Measurements from ENCODE around the gene TWSG1.

TWSG1 gene

DNA sequence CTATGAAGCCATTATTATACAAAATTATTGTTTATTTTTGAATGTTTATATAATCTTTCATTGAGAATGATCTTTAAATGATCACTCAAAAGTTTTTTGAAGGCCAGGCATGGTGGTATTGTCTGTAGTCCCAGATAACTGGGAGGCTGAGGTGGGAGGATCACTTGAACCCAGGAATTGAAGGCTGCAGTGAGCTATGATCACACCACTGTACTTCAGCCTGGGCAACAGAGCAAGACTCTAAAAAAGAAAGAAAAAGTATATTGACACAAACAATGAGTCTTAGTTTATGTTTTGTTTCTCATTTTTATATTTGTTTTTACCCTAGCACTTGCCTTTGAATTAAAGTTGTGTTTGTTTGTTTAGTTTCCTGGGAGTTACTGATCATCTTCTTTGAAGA is 2.3 kb downstream of the TWSG1 start:
- no peak for TF ChIP-seq FOXM1 (IDR thresholded peaks at IDR 0.05; ENCODE audit: borderline replicate concordance, low read depth)
- no peak for TF ChIP-seq CEBPB (IDR thresholded peaks at IDR 0.05)
- no peak for TF ChIP-seq EP300 (IDR thresholded peaks at IDR 0.05; ENCODE audit: borderline replicate concordance)
- TF ChIP-seq YY1 (IDR thresholded peaks at IDR 0.05; ENCODE audit: low read depth): no peak
- no peak for TF ChIP-seq MAX (IDR thresholded peaks at IDR 0.05)
- TF ChIP-seq RAD21 (IDR thresholded peaks at IDR 0.05; ENCODE audit: low read depth): no peak
- no peak for TF ChIP-seq TEAD4 (IDR thresholded peaks at IDR 0.05)
- TF ChIP-seq NFIC (IDR thresholded peaks at IDR 0.05): no peak
- no peak for TF ChIP-seq ZBTB7A (IDR thresholded peaks at IDR 0.05; ENCODE audit: low read depth)
- no peak for TF ChIP-seq TCF12 (IDR thresholded peaks at IDR 0.05; ENCODE audit: low read depth)
- TF ChIP-seq REST (IDR thresholded peaks at IDR 0.05; ENCODE audit: low read depth): no peak
- no peak for TF ChIP-seq EGR1 (IDR thresholded peaks at IDR 0.05)
- no peak for TF ChIP-seq CREB1 (IDR thresholded peaks at IDR 0.05; ENCODE audit: low read depth)
- no peak for TF ChIP-seq TAF1 (IDR thresholded peaks at IDR 0.05; ENCODE audit: low read depth)
- TF ChIP-seq, protein P1, sequence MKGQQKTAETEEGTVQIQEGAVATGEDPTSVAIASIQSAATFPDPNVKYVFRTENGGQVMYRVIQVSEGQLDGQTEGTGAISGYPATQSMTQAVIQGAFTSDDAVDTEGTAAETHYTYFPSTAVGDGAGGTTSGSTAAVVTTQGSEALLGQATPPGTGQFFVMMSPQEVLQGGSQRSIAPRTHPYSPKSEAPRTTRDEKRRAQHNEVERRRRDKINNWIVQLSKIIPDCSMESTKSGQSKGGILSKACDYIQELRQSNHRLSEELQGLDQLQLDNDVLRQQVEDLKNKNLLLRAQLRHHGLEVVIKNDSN (IDR thresholded peaks at IDR 0.05): no peak

DNA sequence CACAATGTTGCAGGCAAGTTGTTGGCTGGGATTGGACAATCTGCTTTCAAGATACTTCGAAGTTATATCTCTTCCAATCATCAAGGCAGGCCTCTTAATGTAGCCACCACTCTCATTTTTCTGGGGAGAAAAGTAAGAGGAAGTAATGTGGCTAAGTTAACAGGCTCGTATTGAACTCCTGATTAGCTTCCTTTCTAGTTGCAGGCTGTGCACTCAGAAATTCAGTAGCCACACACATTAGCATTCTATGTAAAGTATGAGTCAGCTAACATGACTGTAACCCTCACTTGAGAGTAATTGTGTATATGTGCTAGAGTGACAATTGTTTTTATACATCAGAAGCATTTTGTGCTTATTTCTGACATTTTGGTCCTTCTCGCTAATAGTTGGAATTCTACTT is 3.3 kb downstream of the TWSG1 start:
- no peak for TF ChIP-seq CREB1 (IDR thresholded peaks at IDR 0.05; ENCODE audit: low read depth)
- TF ChIP-seq, protein P1 (IDR thresholded peaks at IDR 0.05): no peak

DNA sequence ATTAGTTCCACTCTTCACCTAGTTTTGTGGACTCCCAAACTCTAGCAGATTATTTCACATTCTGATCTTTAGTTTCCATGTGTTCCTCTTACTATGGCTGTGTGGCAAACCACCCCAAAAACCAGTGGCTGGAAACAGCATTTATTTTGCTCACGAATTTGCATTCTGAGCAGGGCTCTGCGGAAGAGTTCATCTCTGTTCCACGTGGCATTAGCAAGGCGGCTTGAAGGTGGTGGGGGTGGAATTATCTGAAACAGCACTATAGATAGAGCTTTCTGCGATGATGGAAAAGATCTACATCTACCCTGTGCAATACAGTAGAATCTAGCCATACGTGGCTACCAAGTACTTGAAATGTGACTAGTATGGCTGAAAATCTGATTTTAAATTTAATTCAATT is 5.9 kb downstream of the TWSG1 start:
- TF ChIP-seq RAD21 (IDR thresholded peaks at IDR 0.05; ENCODE audit: low read depth): no peak
- no peak for TF ChIP-seq EGR1 (IDR thresholded peaks at IDR 0.05)
- no peak for TF ChIP-seq TCF12 (IDR thresholded peaks at IDR 0.05; ENCODE audit: low read depth)
- no peak for TF ChIP-seq MAX (IDR thresholded peaks at IDR 0.05)
- TF ChIP-seq CREB1 (IDR thresholded peaks at IDR 0.05; ENCODE audit: low read depth): no peak
- no peak for TF ChIP-seq TEAD4 (IDR thresholded peaks at IDR 0.05)
- TF ChIP-seq EP300 (IDR thresholded peaks at IDR 0.05; ENCODE audit: borderline replicate concordance): no peak
- no peak for TF ChIP-seq TAF1 (IDR thresholded peaks at IDR 0.05; ENCODE audit: low read depth)
- TF ChIP-seq YY1 (IDR thresholded peaks at IDR 0.05; ENCODE audit: low read depth): no peak
- no peak for TF ChIP-seq CEBPB (IDR thresholded peaks at IDR 0.05)

- TF ChIP-seq REST (IDR thresholded peaks at IDR 0.05; ENCODE audit: low read depth): no peak
- TF ChIP-seq RAD21 (IDR thresholded peaks at IDR 0.05; ENCODE audit: low read depth): no peak
Observed at GRCh38 chr18:9343577-9343976, 9.0 kb downstream of the TWSG1 start.

DNA sequence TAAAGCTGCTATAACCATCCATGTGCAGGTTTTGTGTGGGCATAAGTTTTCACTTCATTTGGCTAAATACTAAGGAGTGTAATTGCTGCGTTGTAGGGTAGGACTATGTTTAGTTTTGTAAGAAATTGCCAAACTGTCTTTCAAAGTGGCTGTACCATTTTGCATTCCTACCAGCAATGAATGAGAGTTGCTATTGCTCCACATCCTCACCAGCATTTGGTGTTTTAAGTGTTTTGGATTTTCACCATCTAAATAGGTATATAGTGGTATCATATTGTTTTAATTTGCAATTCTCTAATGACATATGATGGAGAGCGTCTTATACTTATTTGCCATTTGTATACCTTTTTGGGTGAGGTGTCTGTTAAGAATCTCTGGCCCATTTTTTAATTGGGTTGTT is 12.2 kb downstream of the TWSG1 start:
- no peak for TF ChIP-seq MAX (IDR thresholded peaks at IDR 0.05)
- TF ChIP-seq REST (IDR thresholded peaks at IDR 0.05; ENCODE audit: low read depth): no peak
- TF ChIP-seq NFIC (IDR thresholded peaks at IDR 0.05): no peak
- no peak for TF ChIP-seq FOXM1 (IDR thresholded peaks at IDR 0.05; ENCODE audit: borderline replicate concordance, low read depth)
- no peak for TF ChIP-seq ZBTB7A (IDR thresholded peaks at IDR 0.05; ENCODE audit: low read depth)
- no peak for TF ChIP-seq RAD21 (IDR thresholded peaks at IDR 0.05; ENCODE audit: low read depth)
- no peak for TF ChIP-seq CEBPB (IDR thresholded peaks at IDR 0.05)
- TF ChIP-seq CREB1 (IDR thresholded peaks at IDR 0.05; ENCODE audit: low read depth): no peak
- no peak for TF ChIP-seq EP300 (IDR thresholded peaks at IDR 0.05; ENCODE audit: borderline replicate concordance)
- TF ChIP-seq, protein P1 (IDR thresholded peaks at IDR 0.05): no peak
- TF ChIP-seq TCF12 (IDR thresholded peaks at IDR 0.05; ENCODE audit: low read depth): no peak
- no peak for TF ChIP-seq TEAD4 (IDR thresholded peaks at IDR 0.05)
- no peak for TF ChIP-seq EGR1 (IDR thresholded peaks at IDR 0.05)
- TF ChIP-seq YY1 (IDR thresholded peaks at IDR 0.05; ENCODE audit: low read depth): no peak
- no peak for TF ChIP-seq TAF1 (IDR thresholded peaks at IDR 0.05; ENCODE audit: low read depth)

All from Ishikawa (cell line).